AG09319 (cell line): ENCODE data around the gene ARHGAP26.
"Not testable (repeated sequence)": the region's sequence is repeated elsewhere in the genome, so short reads cannot be mapped to it uniquely, and the experiment has no call there.

ENCODE experiments used
- DNase-seq: peaks from one replicate; pipeline ENCODE4 v3.0.0-alpha.2; 2010; ENCODE audit warnings: low read depth; ENCODE audit errors: extremely low read depth
- CTCF ChIP-seq: IDR thresholded peaks from 2 replicates; pipeline ENCODE4 v1.5.1; 2011; ENCODE audit warnings: low read depth, mild to moderate bottlenecking, inconsistent platforms, low read length, moderate library complexity

Gene ARHGAP26

GRCh38 chr5:143198332-143198731, 428.2 kb downstream of the ARHGAP26 start:
- TF ChIP-seq CTCF = no peak
- no peak for DNase-seq

- TF ChIP-seq CTCF = no peak
- DNase-seq = no peak
These were observed 429.0 kb downstream of the ARHGAP26 start for GRCh38 chr5:143199161-143199560.

GRCh38 chr5:143199843-143200242, 429.7 kb downstream of the ARHGAP26 start:
- no peak for TF ChIP-seq CTCF
- no peak for DNase-seq

- TF ChIP-seq CTCF = no peak
- peak; percentile 24 for DNase-seq
These were observed 430.7 kb downstream of the ARHGAP26 start for GRCh38 chr5:143200781-143201398.

- TF ChIP-seq CTCF = no peak
- DNase-seq = no peak
These were observed 431.4 kb downstream of the ARHGAP26 start for GRCh38 chr5:143201589-143201988.

- DNase-seq = not testable (repeated sequence)
These were observed 433.3 kb downstream of the ARHGAP26 start for GRCh38 chr5:143203301-143203956.

- DNase-seq = no peak
- TF ChIP-seq CTCF = no peak
These were observed 434.5 kb downstream of the ARHGAP26 start for GRCh38 chr5:143204474-143205246.
